GM12878 (cell line): ENCODE measurements around the gene KLF18. TPM values are rescaled to one million over a fixed set of nuclear protein-coding genes. Genes with fewer than 3 reads are reported as not detected.

Source experiments
- ATF2 ChIP-seq: IDR thresholded peaks from 2 replicates; pipeline ENCODE4 v1.6.1; 2012; ENCODE audit warnings: low read length, inconsistent platforms
- ATF7 ChIP-seq: fragments of 450-650 bp; IDR thresholded peaks from 2 replicates; pipeline ENCODE4 v1.6.1; 2016; ENCODE audit warnings: low read depth, mild to moderate bottlenecking
- BMI1 ChIP-seq: fragments of 450-650 bp; IDR thresholded peaks from 2 replicates; pipeline ENCODE4 v1.6.1; 2016; ENCODE audit warnings: mild to moderate bottlenecking, moderate library complexity, borderline replicate concordance
- BRCA1 ChIP-seq: IDR thresholded peaks from 2 replicates; pipeline ENCODE4 v1.6.1; 2011; ENCODE audit warnings: low read depth, low read length, improper control_type of control experiment
- E2F8 ChIP-seq: fragments of 450-650 bp; IDR thresholded peaks from 2 replicates; pipeline ENCODE4 v1.6.1; 2018; ENCODE audit warnings: mild to moderate bottlenecking, low read depth, moderate library complexity; ENCODE audit not compliant: partially characterized antibody
- ELK1 ChIP-seq: IDR thresholded peaks from 2 replicates; pipeline ENCODE4 v1.6.1; 2012; ENCODE audit warnings: low read depth, low read length, improper control_type of control experiment
- ETV6 ChIP-seq, 2 experiments: fragments of 450-650 bp in 1 of 2; IDR thresholded peaks in 1 of 2; conservative IDR thresholded peaks in 1 of 2; 2 replicates each; pipeline ENCODE4 v1.6.1; 2014; ENCODE audit warnings: antibody characterized with exemption in 1 of 2, borderline replicate concordance in 1 of 2, low read depth in 1 of 2, mild to moderate bottlenecking in 1 of 2, moderate library complexity in 1 of 2
- HCFC1 ChIP-seq: fragments of 150-350 bp; IDR thresholded peaks from 2 replicates; pipeline ENCODE4 v1.6.1; 2014; ENCODE audit warnings: low read length
- HDAC6 ChIP-seq: fragments of 200-600 bp; sonication (generic); IDR thresholded peaks from one replicate; pipeline ENCODE4 v1.8.0; 2017; ENCODE audit warnings: antibody characterized with exemption; ENCODE audit not compliant: unreplicated experiment
- IKZF1 ChIP-seq: fragments of 450-650 bp; conservative IDR thresholded peaks from 2 replicates; pipeline ENCODE4 v1.6.1; 2017; ENCODE audit warnings: antibody characterized with exemption, mild to moderate bottlenecking
- MTA3 ChIP-seq: IDR thresholded peaks from 2 replicates; pipeline ENCODE4 v1.6.1; 2012; ENCODE audit warnings: low read length, inconsistent platforms, borderline replicate concordance
- MYC ChIP-seq: IDR thresholded peaks from 2 replicates; pipeline ENCODE4 v1.6.1; 2011; ENCODE audit warnings: mild to moderate bottlenecking, low read length, moderate library complexity, inconsistent platforms; ENCODE audit not compliant: insufficient read depth, insufficient replicate concordance, insufficient read length, severe bottlenecking
- NBN ChIP-seq: fragments of 450-650 bp; IDR thresholded peaks from 2 replicates; pipeline ENCODE4 v1.6.1; 2016
- NFIC ChIP-seq: IDR thresholded peaks from 2 replicates; pipeline ENCODE4 v1.6.1; 2012; ENCODE audit warnings: low read depth, mild to moderate bottlenecking, inconsistent platforms, low read length, moderate library complexity
- REST ChIP-seq: IDR thresholded peaks from 2 replicates; pipeline ENCODE4 v1.6.1; 2012; ENCODE audit warnings: mild to moderate bottlenecking, low read depth, low read length
- SMAD1 ChIP-seq: fragments of 450-650 bp; IDR thresholded peaks from 2 replicates; pipeline ENCODE4 v1.6.1; 2018; ENCODE audit warnings: mild to moderate bottlenecking, low read depth; ENCODE audit not compliant: partially characterized antibody
- SUZ12 ChIP-seq: fragments of 200-600 bp; sonication (generic); IDR thresholded peaks from one replicate; pipeline ENCODE4 v1.6.1; 2018; ENCODE audit warnings: antibody characterized with exemption, mild to moderate bottlenecking; ENCODE audit not compliant: unreplicated experiment
- TCF12 ChIP-seq: IDR thresholded peaks from 2 replicates; pipeline ENCODE4 v1.6.1; 2011; ENCODE audit warnings: low read depth, mild to moderate bottlenecking, low read length
- ZBTB4 ChIP-seq: fragments of 450-650 bp; formaldehyde crosslinking; IDR thresholded peaks from 2 replicates; pipeline ENCODE4 v1.4.0; 2022; ENCODE audit warnings: mild to moderate bottlenecking, moderate library complexity
- polyA plus RNA-seq, 11 experiments: library from polyadenylated mRNA; depleted of rRNA in 4 of 11; unstranded in 6 of 11; stranded (reverse) in 5 of 11; fragments of >200 nt; fragmentation: Nextera tagmentation in 4 of 11; fragmentation: Illumina TruSeq in 1 of 11; extraction: Ambion mirVana in 4 of 11; extraction: Trizol in 1 of 11; gene quantifications; 1 replicate in 1 of 11; 2 replicates in 10 of 11; pipeline versions ENCODE4 v1.2.1 to v1.2.3, GENCODE V29; 2011 to 2016; ENCODE audit warnings: inconsistent platforms in 2 of 11, missing spikeins in 2 of 11, low read depth in 1 of 11
- total RNA-seq, 4 experiments: library from RNA; depleted of rRNA in 3 of 4; stranded (reverse); fragments of >200 nt in 3 of 4; fragmentation: Illumina TruSeq in 1 of 4; extraction: Trizol in 1 of 4; gene quantifications; 2 replicates each; pipeline versions ENCODE4 v1.2.1 to v1.2.3, GENCODE V29; 2013 to 2021

Gene KLF18
- total and polyA plus RNA-seq, 10 of the 15 experiments (the other 5 are each of a cell fraction or from before 2014, with no cell fraction given) = not detected

GRCh38 chr1:44151332-44151731 lies 9.9 kb upstream of the KLF18 start (continued):
- TF ChIP-seq ZBTB4 (CRISPR knock-in tag) = no peak
- TF ChIP-seq MYC = no peak
- TF ChIP-seq SUZ12 = no peak
- TF ChIP-seq E2F8 = no peak
- TF ChIP-seq BMI1 = no peak
- no peak; the same call in 1 of the 2 replicates for TF ChIP-seq IKZF1
- TF ChIP-seq HDAC6 = no peak
- TF ChIP-seq NFIC = no peak
- no peak for TF ChIP-seq MTA3
- no peak for TF ChIP-seq NBN
- TF ChIP-seq HCFC1 = no peak
- no peak for TF ChIP-seq TCF12
- TF ChIP-seq REST = no peak
- no peak for TF ChIP-seq BRCA1
- no peak for TF ChIP-seq SMAD1
- TF ChIP-seq ATF7 = peak; percentile 60; the same call in 1 of the 2 replicates
- no peak; the same call in 1 of the 2 replicates for TF ChIP-seq ATF2
- TF ChIP-seq ETV6 (conservative IDR thresholded peaks at IDR 0.05 in 1 of 2, IDR thresholded peaks at IDR 0.05 in 1 of 2; ENCODE audit: borderline replicate concordance in 1 of 2, low read depth in 1 of 2) = no peak
- no peak for TF ChIP-seq ELK1
